Endothelial cell of umbilical vein (primary cell): ENCODE results near the gene ZNF485. TPM values are rescaled to one million over a fixed set of nuclear protein-coding genes. Genes with fewer than 3 reads are reported as not detected.
"Not testable (repeated sequence)": the region's sequence is repeated elsewhere in the genome, so short reads cannot be mapped to it uniquely, and the experiment has no call there.

Source experiments
- BruUV-seq: library from RNA; stranded (reverse); fragments of 400-500 nt; replicated peaks from 2 replicates; lab custom pipeline; 2021; lab: Mats Ljungman, UMichigan
- CTCF ChIA-PET: fragments of 300-600, 350-600 bp; sonication (Branson Sonifier 250); formaldehyde crosslinking; loops from one replicate; lab custom pipeline; 2021; ENCODE audit warnings: antibody characterized with exemption, inconsistent platforms; lab: Charles Lee
- POLR2A ChIA-PET: fragments of 300-600, 350-600 bp; sonication (Branson Sonifier 250); formaldehyde crosslinking; loops from one replicate; lab custom pipeline; 2021; ENCODE audit warnings: antibody characterized with exemption, inconsistent platforms; lab: Charles Lee
- DNase-seq: peaks from one replicate; pipeline ENCODE4 v3.0.0-alpha.2; 2011; ENCODE audit warnings: low read depth, low spot score
- FAIRE-seq: peaks from 2 replicates; lab custom pipeline; 2011; peaks lifted over from hg19 to GRCh38; lab: Jason Lieb, UNC
- H2AFZ ChIP-seq: 2 replicates; pipeline ENCODE4 v1.6.0; 2012; ENCODE audit warnings: low read depth, low read length, control low read depth, inconsistent platforms
- H3K27ac ChIP-seq: 2 replicates; pipeline ENCODE4 v1.5.1; 2011; ENCODE audit warnings: low read depth, mild to moderate bottlenecking, control low read depth, low read length, moderate library complexity; ENCODE audit not compliant: insufficient read depth
- H3K27me3 ChIP-seq, 2 experiments: 2 replicates each; pipeline versions ENCODE4 v1.6.0 to v1.6.1; 2011; ENCODE audit warnings: low read length in 2 of 2, mixed read lengths in 1 of 2; ENCODE audit not compliant: control insufficient read depth in 2 of 2, insufficient read depth in 2 of 2
- H3K36me3 ChIP-seq, 2 experiments: 2 replicates in 1 of 2; 3 replicates in 1 of 2; pipeline ENCODE4 v1.5.1; 2011; ENCODE audit warnings: low read length in 2 of 2, mild to moderate bottlenecking in 1 of 2, moderate library complexity in 1 of 2; ENCODE audit not compliant: control insufficient read depth in 2 of 2, insufficient read depth in 2 of 2; ENCODE audit errors: extremely low read depth in 1 of 2
- H3K4me1 ChIP-seq: 3 replicates; pipeline ENCODE4 v1.5.1; 2011; ENCODE audit warnings: mild to moderate bottlenecking, low read length; ENCODE audit not compliant: control insufficient read depth, insufficient read depth; ENCODE audit errors: extremely low read depth
- H3K4me2 ChIP-seq: 2 replicates; pipeline ENCODE4 v1.6.1; 2011; ENCODE audit warnings: low read length, control low read depth, mixed read lengths; ENCODE audit not compliant: insufficient read depth
- H3K4me3 ChIP-seq, 3 experiments: fragments of 200-600 bp in 1 of 3; sonication (generic), shearing (Covaris generic) in 1 of 3; replicated peaks in 1 of 3; 2 replicates each; pipeline ENCODE4 v1.5.1; 2011 to 2016; ENCODE audit warnings: control low read depth in 3 of 3, low read length in 3 of 3, mild to moderate bottlenecking in 2 of 3, inconsistent platforms in 1 of 3, low read depth in 1 of 3, moderate library complexity in 1 of 3; ENCODE audit not compliant: insufficient read depth in 1 of 3
- H3K79me2 ChIP-seq: 2 replicates; pipeline ENCODE4 v1.6.0; 2012; ENCODE audit warnings: low read length, inconsistent platforms; ENCODE audit not compliant: control insufficient read depth, insufficient read depth
- H3K9ac ChIP-seq: replicated peaks from 2 replicates; pipeline ENCODE3; 2011; ENCODE audit warnings: low read length, control low read depth; ENCODE audit not compliant: insufficient read depth; ENCODE audit errors: extremely low read depth
- H3K9me1 ChIP-seq: replicated peaks from 3 replicates; pipeline ENCODE4 v1.6.0; 2011; ENCODE audit warnings: mild to moderate bottlenecking, low read length; ENCODE audit not compliant: control insufficient read depth, insufficient read depth; ENCODE audit errors: extremely low read depth
- H3K9me3 ChIP-seq: replicated peaks from 2 replicates; pipeline ENCODE4 v1.5.1; 2012; ENCODE audit warnings: low read length, inconsistent platforms; ENCODE audit not compliant: control insufficient read depth, insufficient read depth
- H4K20me1 ChIP-seq: replicated peaks from 2 replicates; pipeline ENCODE3; 2011; ENCODE audit warnings: mild to moderate bottlenecking, low read length; ENCODE audit not compliant: control insufficient read depth, insufficient read depth; ENCODE audit errors: extremely low read depth
- FOS ChIP-seq: IDR thresholded peaks from 2 replicates; pipeline ENCODE4 v1.6.1; 2011; ENCODE audit warnings: mild to moderate bottlenecking, low read length, moderate library complexity, borderline replicate concordance; ENCODE audit not compliant: insufficient read depth
- GATA2 ChIP-seq: IDR thresholded peaks from 2 replicates; pipeline ENCODE4 v1.7.0; 2011; ENCODE audit warnings: low read depth, mild to moderate bottlenecking, moderate library complexity, mixed read lengths, low read length; ENCODE audit not compliant: insufficient read length, insufficient read depth
- POLR2A ChIP-seq: IDR thresholded peaks from 2 replicates; pipeline ENCODE4 v1.6.1; 2012; ENCODE audit warnings: low read depth, mild to moderate bottlenecking, control low read depth, low read length
- dilution Hi-C: fragments of 300-500 bp; cut with MboI; formaldehyde crosslinking; loops from one replicate; pipeline ENCODE4 v1.15.0; 2019; ENCODE audit warnings: low sequenced_read_pairs; ENCODE audit not compliant: extremely low pct_ligation_motif_present
- intact Hi-C: fragments of 100-400 bp; cut with micrococcal nuclease; formaldehyde crosslinking; loops from one replicate; pipeline ENCODE4 v1.10.0; 2022
- polyA plus RNA-seq, 4 experiments: library from polyadenylated mRNA; depleted of rRNA in 3 of 4; stranded (reverse) in 3 of 4; unstranded in 1 of 4; fragments of >200 nt; gene quantifications; 2 replicates each; pipeline versions ENCODE4 v1.2.1 to v1.2.3, GENCODE V29; 2011 to 2012; ENCODE audit warnings: missing spikeins in 1 of 4
- total RNA-seq: library from RNA; stranded (reverse); gene quantifications from 2 replicates; pipeline ENCODE4 v1.2.3, GENCODE V29; 2021
- TF ChIP-seq, protein P1 (sequence below): IDR thresholded peaks from 2 replicates; pipeline ENCODE4 v1.6.1; 2011; ENCODE audit not compliant: insufficient read depth, insufficient read length
- TF ChIP-seq, protein P2 (sequence below), 2 donors: IDR thresholded peaks; 1 replicate in 1 of 2; 2 replicates in 1 of 2; pipeline ENCODE4 v1.5.1; 2011; ENCODE audit warnings: low read length in 2 of 2, mild to moderate bottlenecking in 2 of 2, moderate library complexity in 2 of 2, control low read depth in 1 of 2, inconsistent platforms in 1 of 2, low read depth in 1 of 2; ENCODE audit not compliant: insufficient read depth in 1 of 2; ENCODE audit errors: extremely low read depth in 1 of 2

ZNF485 gene
- total and polyA plus RNA-seq, 2 donors (not counting 3 experiments of a cell fraction or from before 2014, with no cell fraction given) = 1.0 to 1.2 TPM

DNA sequence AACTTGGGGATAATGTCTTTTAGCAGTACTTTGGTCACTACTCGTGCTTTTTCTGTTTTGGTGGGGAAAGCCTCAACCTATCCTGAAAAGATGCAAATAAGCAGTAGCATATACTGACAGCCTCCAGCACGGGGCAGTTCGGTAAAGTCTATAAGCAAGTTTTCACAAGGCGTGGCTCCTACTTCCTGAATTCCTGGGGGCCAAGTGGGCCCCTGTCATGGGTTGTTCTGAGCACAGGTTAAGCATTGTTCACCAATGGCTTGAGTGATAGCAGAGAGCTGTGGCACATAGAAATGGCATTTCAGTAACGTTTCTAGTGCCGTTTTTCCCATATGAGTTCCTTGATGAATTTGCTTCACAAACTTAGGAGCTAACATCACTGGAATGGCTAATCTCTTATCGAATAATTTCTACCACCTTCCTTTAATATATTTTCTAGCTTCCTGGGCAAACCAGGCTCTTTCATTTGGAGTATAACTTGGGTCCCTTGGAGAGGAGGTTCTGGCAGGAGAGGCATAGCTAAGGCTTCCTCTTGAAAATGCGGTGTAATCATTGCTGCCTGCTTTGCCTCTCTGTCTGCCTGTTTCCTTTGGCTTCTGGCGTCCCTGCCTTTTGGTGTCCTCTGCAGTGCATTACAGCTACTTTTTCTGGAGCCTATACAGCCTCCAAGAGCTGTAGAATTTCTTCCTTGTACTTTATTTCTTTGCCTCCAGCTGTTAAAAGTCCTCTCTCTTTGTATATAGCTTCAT is 20.1 kb upstream of the ZNF485 start:
- H2AFZ ChIP-seq = no peak overlapping the region
- TF ChIP-seq FOS (no peak), POLR2A (no peak), GATA2 (no peak)
- TF ChIP-seq, protein P1, sequence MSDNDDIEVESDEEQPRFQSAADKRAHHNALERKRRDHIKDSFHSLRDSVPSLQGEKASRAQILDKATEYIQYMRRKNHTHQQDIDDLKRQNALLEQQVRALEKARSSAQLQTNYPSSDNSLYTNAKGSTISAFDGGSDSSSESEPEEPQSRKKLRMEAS = no peak
- TF ChIP-seq, protein P2, sequence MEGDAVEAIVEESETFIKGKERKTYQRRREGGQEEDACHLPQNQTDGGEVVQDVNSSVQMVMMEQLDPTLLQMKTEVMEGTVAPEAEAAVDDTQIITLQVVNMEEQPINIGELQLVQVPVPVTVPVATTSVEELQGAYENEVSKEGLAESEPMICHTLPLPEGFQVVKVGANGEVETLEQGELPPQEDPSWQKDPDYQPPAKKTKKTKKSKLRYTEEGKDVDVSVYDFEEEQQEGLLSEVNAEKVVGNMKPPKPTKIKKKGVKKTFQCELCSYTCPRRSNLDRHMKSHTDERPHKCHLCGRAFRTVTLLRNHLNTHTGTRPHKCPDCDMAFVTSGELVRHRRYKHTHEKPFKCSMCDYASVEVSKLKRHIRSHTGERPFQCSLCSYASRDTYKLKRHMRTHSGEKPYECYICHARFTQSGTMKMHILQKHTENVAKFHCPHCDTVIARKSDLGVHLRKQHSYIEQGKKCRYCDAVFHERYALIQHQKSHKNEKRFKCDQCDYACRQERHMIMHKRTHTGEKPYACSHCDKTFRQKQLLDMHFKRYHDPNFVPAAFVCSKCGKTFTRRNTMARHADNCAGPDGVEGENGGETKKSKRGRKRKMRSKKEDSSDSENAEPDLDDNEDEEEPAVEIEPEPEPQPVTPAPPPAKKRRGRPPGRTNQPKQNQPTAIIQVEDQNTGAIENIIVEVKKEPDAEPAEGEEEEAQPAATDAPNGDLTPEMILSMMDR (IDR thresholded peaks at IDR 0.05; ENCODE audit: extremely low read depth in 1 of 2, insufficient read depth in 1 of 2, low read depth in 1 of 2, low read length in 2 of 2) = no peak
- H3K4me1 ChIP-seq = no peaks in the 10 kb centered on the region
- no peaks in the 10 kb centered on the region for H3K9me3 ChIP-seq
- H3K9me1 ChIP-seq = no peaks in the 10 kb centered on the region
- ChIA-PET CTCF (no interaction called here), POLR2A (no interaction called here)
- no peaks in the 10 kb centered on the region for H3K36me3 ChIP-seq
- no peaks in the 10 kb centered on the region for H3K79me2 ChIP-seq
- intact Hi-C loops = no loop called here
- FAIRE-seq = no peak
- no peak for DNase-seq
- no peaks in the 10 kb centered on the region for H3K27me3 ChIP-seq
- H3K4me2 ChIP-seq = no peak overlapping the region
- no peaks in the 10 kb centered on the region for H4K20me1 ChIP-seq
- no TSS peak for BruUV-seq
- no peak overlapping the region for H3K9ac ChIP-seq
- no peak overlapping the region for H3K4me3 ChIP-seq
- no peak overlapping the region for H3K27ac ChIP-seq
- dilution Hi-C loops = no loop called here

DNA sequence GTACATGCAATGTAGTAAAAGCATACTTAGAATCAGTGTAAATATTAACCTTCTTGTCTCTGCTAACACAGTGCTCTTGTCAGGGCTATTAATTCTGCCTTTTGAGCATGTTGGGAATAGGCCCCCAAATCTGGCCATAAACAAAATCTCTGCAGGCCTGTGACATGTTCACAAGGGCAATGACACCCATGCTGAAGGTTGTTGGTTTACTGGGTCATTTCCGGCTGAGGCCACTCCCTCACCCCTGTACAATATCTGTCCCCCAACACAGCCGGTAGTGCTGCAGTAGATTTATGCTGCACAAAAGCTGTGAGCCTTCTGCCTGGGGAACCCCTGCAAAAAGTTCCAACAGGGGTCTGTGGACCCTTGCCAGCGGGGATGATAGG is 19.5 kb upstream of the ZNF485 start:
- H3K9me3 ChIP-seq, H3K9me1 ChIP-seq, dilution Hi-C loops, H3K4me1 ChIP-seq, intact Hi-C loops, DNase-seq, H3K27ac ChIP-seq, H3K79me2 ChIP-seq, H4K20me1 ChIP-seq, H3K27me3 ChIP-seq, H3K4me2 ChIP-seq, POLR2A ChIA-PET, CTCF ChIA-PET, FAIRE-seq, H2AFZ ChIP-seq, H3K9ac ChIP-seq, H3K4me3 ChIP-seq, H3K36me3 ChIP-seq, BruUV-seq: not testable (repeated sequence)
